Measurements from ENCODE around the gene SORBS1.

GRCh38 chr10:95421782-95422181, 139.4 kb downstream of the SORBS1 start:
- TF ChIP-seq CTCF (conservative IDR thresholded peaks at IDR 0.05; ENCODE audit: low read depth, low read length) (no peak), EZH2 (IDR thresholded peaks at IDR 0.05; ENCODE audit: borderline replicate concordance, low read depth, low read length, poor library complexity, severe bottlenecking) (no peak)

All from A673 (cell line).